ENCODE results near the gene SLC13A5.

DNA sequence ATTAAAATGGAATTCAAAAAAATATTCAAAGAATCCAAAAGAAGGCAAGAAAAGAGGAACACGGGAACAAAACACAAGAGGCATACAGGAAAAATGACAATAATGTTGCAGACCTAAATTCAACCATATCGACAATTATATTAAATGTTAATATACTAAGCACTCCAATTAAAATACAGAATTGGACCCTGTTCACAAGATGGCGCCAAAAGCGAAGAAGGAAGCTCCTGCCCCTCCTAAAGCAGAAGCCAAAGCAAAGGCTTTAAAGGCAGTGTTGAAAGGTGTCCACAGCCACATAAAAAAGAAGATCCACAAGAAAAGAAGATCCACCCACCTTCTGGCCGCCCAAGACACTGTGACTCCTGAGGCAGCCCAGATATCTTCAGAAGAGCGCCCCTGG lies 36.4 kb upstream of the SLC13A5 start:
- no peak for TF ChIP-seq POLR2A (IDR thresholded peaks at IDR 0.05; ENCODE audit: low read length)
- no peak for TF ChIP-seq GATA1 (IDR thresholded peaks at IDR 0.05; ENCODE audit: low read depth, low read length)

All from erythroblast (primary cell).